ENCODE measurements around the gene LRRC8D.

GRCh38 chr1:89847191-89847729, 26.4 kb downstream of the LRRC8D start:
- no peak for TF ChIP-seq CTCF (IDR thresholded peaks at IDR 0.05; ENCODE audit: low read depth, low read length, missing input control)
- no peak for TF ChIP-seq MAX (IDR thresholded peaks at IDR 0.05)
- TF ChIP-seq SP1 (IDR thresholded peaks at IDR 0.05): no peak
- no peak for TF ChIP-seq REST (IDR thresholded peaks at IDR 0.05)
- no peak for TF ChIP-seq EGR1 (IDR thresholded peaks at IDR 0.05; ENCODE audit: low read depth in 2 of 2)
- TF ChIP-seq GABPA (IDR thresholded peaks at IDR 0.05 in 1 of 2, conservative IDR thresholded peaks at IDR 0.05 in 1 of 2): no peak
- TF ChIP-seq JUND (IDR thresholded peaks at IDR 0.05): no peak
- no peak for TF ChIP-seq ZBTB33 (IDR thresholded peaks at IDR 0.05)
- TF ChIP-seq FOXA1 (IDR thresholded peaks at IDR 0.05): no peak
- no peak for TF ChIP-seq HNF4G (IDR thresholded peaks at IDR 0.05)
- no peak for TF ChIP-seq HNF4A (conservative IDR thresholded peaks at IDR 0.05)

All from liver (tissue), 3 donors.